ENCODE data around the gene EMSY. TPM values are rescaled to one million over a fixed set of nuclear protein-coding genes. Genes with fewer than 3 reads are reported as not detected.

EMSY gene
- total and polyA plus RNA-seq, 3 donors from 2014 or later, result 23.1 to 45.5 (median 35.7) TPM

- Histone ChIP-seq H3K9me3 (no peaks in the 10 kb centered on the region), H3K4me1 (no peaks in the 10 kb centered on the region), H3K36me3 (ENCODE audit: low read depth, missing control alignments) (no peaks in the 10 kb centered on the region), H3K27ac (no peak overlapping the region), H3K4me3 (no peak overlapping the region), H3K27me3 (no peaks in the 10 kb centered on the region)
- 79 to 90% methylated on average over 11 of the region's 11 CpGs for WGBS, 2 donors
- intact Hi-C loops (cut with DNase I; ENCODE audit: low total_unique reads), result no loop called here
- no peak for DNase-seq
- no peak for TF ChIP-seq CTCF (IDR thresholded peaks at IDR 0.05)
- no peak for TF ChIP-seq POLR2A (IDR thresholded peaks at IDR 0.05)
These were observed 151.8 kb downstream of the EMSY start for GRCh38 chr11:76596652-76597051.

- Histone ChIP-seq H3K4me1 (peaks cover 9% of the 10 kb centered on the region), H3K4me3 (no peak overlapping the region), H3K27me3 (no peaks in the 10 kb centered on the region), H3K27ac (no peak overlapping the region), H3K9me3 (no peaks in the 10 kb centered on the region), H3K36me3 (ENCODE audit: low read depth, missing control alignments) (no peaks in the 10 kb centered on the region)
- DNase-seq, result no peak
- 78 to 88% methylated on average over 9 to 12 of the region's 12 CpGs for WGBS, 2 donors
- intact Hi-C loops (cut with DNase I; ENCODE audit: low total_unique reads), result no loop called here
- TF ChIP-seq CTCF (IDR thresholded peaks at IDR 0.05), result no peak
- no peak for TF ChIP-seq POLR2A (IDR thresholded peaks at IDR 0.05)
These were observed 153.0 kb downstream of the EMSY start for GRCh38 chr11:76597533-76598425.

- peak; percentile 76 for DNase-seq
- no peak for TF ChIP-seq POLR2A (IDR thresholded peaks at IDR 0.05)
- peak; percentile 15 to 22 (median 18) for TF ChIP-seq CTCF (IDR thresholded peaks at IDR 0.05)
- H3K4me3 ChIP-seq, result no peak overlapping the region
- no peaks in the 10 kb centered on the region for H3K9me3 ChIP-seq
- no peak overlapping the region for H3K27ac ChIP-seq
- no peaks in the 10 kb centered on the region for H3K27me3 ChIP-seq
- intact Hi-C loops (cut with DNase I; ENCODE audit: low total_unique reads), result no loop called here
- peaks cover 15% of the 10 kb centered on the region for H3K4me1 ChIP-seq
- WGBS, 2 donors, result 55 to 58% methylated on average over 6 of the region's 6 CpGs
- no peaks in the 10 kb centered on the region for H3K36me3 ChIP-seq (ENCODE audit: low read depth, missing control alignments)
These were observed 153.6 kb downstream of the EMSY start for GRCh38 chr11:76598426-76598839.

- 89 to 90% methylated on average over 10 to 18 of the region's 18 CpGs for WGBS, 2 donors
- H3K4me1 ChIP-seq, result peaks cover 24% of the 10 kb centered on the region
- no peak overlapping the region for H3K27ac ChIP-seq
- intact Hi-C loops (cut with DNase I; ENCODE audit: low total_unique reads), result no loop called here
- no peak for TF ChIP-seq POLR2A (IDR thresholded peaks at IDR 0.05)
- no peak for TF ChIP-seq CTCF (IDR thresholded peaks at IDR 0.05)
- no peak overlapping the region for H3K4me3 ChIP-seq
- DNase-seq, result no peak
- H3K36me3 ChIP-seq (ENCODE audit: low read depth, missing control alignments), result no peaks in the 10 kb centered on the region
- no peaks in the 10 kb centered on the region for H3K9me3 ChIP-seq
- no peaks in the 10 kb centered on the region for H3K27me3 ChIP-seq
These were observed 154.5 kb downstream of the EMSY start for GRCh38 chr11:76599041-76600013.

Data from testis (tissue), 3 donors.